Thyroid gland (tissue), 4 donors: ENCODE measurements around the gene B3GAT1.

Source experiments
- POLR2A ChIP-seq, 2 donors: fragments of 450-650 bp; IDR thresholded peaks; one replicate each; pipeline ENCODE4 v1.6.1; 2017; ENCODE audit warnings: antibody characterized with exemption in 2 of 2, mild to moderate bottlenecking in 2 of 2, moderate library complexity in 1 of 2
- TF ChIP-seq, protein P1 (sequence below), 6 experiments: fragments of 200-600 bp in 3 of 6; fragments of 450-650 bp in 3 of 6; sonication (generic) in 3 of 6; IDR thresholded peaks; one replicate each; pipeline ENCODE4 v1.5.1; 2016 to 2019; ENCODE audit warnings: antibody characterized with exemption in 6 of 6, mild to moderate bottlenecking in 2 of 6, inconsistent platforms in 1 of 6, moderate library complexity in 1 of 6

- TF ChIP-seq, protein P1, sequence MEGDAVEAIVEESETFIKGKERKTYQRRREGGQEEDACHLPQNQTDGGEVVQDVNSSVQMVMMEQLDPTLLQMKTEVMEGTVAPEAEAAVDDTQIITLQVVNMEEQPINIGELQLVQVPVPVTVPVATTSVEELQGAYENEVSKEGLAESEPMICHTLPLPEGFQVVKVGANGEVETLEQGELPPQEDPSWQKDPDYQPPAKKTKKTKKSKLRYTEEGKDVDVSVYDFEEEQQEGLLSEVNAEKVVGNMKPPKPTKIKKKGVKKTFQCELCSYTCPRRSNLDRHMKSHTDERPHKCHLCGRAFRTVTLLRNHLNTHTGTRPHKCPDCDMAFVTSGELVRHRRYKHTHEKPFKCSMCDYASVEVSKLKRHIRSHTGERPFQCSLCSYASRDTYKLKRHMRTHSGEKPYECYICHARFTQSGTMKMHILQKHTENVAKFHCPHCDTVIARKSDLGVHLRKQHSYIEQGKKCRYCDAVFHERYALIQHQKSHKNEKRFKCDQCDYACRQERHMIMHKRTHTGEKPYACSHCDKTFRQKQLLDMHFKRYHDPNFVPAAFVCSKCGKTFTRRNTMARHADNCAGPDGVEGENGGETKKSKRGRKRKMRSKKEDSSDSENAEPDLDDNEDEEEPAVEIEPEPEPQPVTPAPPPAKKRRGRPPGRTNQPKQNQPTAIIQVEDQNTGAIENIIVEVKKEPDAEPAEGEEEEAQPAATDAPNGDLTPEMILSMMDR (IDR thresholded peaks at IDR 0.05): no peak
- no peak for TF ChIP-seq POLR2A (IDR thresholded peaks at IDR 0.05)
Measured at GRCh38 chr11:134452026-134452837, 40.2 kb upstream of the B3GAT1 start.
